NCI-H2107 treated with DMSO at 0.1 percent for 48 hours (cell line): Measurements from ENCODE around the gene OR1S2.
"Not testable (repeated sequence)": the region's sequence is repeated elsewhere in the genome, so short reads cannot be mapped to it uniquely, and the experiment has no call there.

Source experiments
- DNase-seq: peaks from one replicate; lab custom pipeline; 2025; ENCODE audit not compliant: unreplicated experiment; lab: John Stamatoyannopoulos, UW

Gene OR1S2, protein sequence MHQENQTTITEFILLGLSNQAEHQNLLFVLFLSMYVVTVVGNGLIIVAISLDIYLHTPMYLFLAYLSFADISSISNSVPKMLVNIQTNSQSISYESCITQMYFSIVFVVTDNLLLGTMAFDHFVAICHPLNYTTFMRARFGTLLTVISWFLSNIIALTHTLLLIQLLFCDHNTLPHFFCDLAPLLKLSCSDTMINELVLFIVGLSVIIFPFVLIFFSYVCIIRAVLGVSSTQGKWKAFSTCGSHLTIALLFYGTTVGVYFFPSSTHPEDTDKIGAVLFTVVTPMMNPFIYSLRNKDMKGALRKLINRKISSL

DNA sequence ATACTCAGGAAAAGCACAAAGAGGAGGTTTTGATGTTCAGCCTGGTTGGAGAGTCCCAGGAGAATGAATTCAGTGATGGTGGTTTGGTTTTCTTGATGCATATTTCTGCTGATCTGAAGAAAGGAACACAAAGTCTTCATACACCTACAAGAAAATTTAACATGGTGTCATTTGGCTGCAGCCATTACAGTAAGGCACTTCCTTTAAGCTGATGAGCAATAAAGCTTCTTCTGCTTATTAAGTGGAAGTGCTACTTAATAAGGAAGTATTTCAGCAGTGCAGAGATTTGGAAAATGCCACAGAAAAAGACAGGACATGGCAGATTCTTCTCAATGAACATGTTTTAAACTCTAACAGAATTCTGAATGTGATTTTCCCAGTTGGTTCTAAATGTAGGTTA lies at the start of gene OR1S2:
TSS of gene OR1S2 (minus strand) at position 101 of the 400 bp plus-strand sequence. CDS start at position 101, 0 bp downstream.
- DNase-seq = no peak

DNA sequence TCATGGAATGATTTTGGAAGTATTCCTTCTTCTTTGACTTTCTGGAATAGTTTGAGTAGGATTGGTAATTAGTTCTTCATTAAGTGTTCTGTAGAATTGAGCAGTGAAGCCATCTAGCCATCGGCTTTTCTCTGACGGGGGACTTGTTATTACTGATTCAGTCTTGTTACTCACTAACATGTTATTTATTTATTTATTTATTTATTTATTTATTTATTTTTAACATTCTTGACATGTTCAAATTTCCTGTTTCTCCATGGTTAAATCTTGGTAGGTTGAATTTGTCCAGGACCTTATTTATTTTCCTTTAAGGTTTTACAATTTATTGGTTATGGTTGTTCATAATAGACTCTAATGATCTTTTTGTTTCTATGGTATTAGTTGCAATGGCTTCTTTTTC lies 40.0 kb upstream of the OR1S2 start:
- DNase-seq = no peak

DNA sequence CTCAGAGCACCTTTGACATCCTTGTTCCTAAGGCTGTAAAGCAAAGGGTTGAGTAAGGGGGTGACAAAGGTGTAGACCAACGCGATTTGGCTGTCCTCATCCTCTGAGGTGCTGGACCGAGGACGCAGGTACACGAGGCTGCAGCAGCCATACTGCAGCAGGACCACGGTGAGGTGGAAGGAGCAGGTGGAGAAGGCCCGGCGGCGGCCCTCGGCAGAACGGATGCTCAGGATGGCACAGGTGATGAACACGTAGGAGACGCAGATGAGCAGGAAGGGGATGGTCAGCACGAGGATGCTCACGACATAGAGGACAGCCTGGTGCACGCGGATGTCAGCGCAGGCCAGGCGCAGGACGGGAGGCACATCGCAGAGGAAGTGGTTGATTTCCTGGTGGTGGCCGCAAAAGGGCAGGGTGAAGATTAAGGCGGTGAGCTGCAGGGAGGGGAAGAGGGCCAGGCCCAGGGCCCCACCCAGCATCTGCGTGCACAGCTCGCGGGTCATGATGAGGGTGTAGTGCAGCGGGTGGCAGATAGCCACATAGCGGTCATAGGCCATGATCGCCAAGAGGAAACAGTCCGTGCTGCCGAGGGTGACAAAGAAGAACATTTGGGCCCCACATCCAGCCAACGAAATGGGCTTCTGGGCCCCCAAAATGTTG lies 24.1 kb upstream of the OR1S2 start:
- DNase-seq = no peak

DNA sequence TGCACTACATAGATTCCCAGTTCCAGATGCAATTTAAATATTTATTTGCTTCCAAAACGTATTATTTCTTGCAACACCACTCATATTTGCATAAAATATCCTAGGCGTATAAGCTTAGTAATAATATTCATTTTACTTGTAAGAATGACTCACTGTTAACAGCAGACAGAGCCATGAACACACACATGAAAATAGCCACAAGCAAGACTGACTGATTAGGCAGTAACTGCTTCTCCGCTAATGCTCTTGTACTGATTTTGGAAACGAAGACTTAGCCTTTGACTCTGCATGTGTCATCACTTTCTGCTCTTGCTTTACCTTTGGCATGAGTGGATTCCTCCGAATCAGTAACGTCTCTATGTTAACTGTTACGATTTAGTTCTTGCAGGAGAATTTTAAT lies 18.8 kb upstream of the OR1S2 start:
- DNase-seq = no peak

DNA sequence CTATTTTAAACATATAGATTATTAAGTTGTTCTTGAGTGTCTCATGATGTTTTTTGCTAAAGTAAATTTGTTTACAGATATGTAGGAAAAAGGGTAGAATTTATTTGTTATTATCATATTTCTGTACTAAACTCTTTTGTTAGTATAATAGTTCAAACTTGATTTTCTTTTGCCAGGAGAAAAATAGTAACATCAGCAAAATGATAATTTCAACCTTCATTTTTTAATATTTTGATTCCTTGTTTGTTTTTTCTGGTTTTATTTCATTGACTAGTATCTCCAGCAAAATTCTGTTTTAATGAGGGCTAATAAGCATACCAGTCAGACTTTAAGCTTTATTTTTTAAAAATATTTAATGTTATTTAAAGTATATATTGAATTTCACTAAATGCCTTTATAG lies 12.5 kb upstream of the OR1S2 start:
- no peak for DNase-seq

DNA sequence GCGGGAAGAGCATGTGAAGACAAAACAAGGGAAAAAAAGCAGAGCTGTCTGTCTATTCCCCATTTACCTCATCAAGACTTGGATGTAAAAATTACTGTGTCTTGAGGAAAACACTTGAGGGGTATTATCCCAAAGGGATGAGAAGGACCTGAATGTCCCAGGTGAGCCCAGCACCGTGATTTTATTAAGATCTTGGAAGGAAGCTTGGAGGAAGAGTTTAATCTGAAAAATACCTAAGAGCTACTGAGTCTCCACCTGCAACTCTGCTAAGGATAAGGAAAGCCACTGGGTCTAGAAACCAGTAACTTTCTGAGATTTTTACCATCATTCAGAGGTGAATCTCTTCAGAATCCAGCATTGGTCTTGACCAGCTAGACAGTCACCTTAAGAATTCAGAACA lies 8.5 kb upstream of the OR1S2 start, which contains the start of gene OR1S1:
TSS of gene OR1S1 (plus strand) at position 301 of the 400 bp plus-strand sequence.
- DNase-seq = not testable (repeated sequence)

DNA sequence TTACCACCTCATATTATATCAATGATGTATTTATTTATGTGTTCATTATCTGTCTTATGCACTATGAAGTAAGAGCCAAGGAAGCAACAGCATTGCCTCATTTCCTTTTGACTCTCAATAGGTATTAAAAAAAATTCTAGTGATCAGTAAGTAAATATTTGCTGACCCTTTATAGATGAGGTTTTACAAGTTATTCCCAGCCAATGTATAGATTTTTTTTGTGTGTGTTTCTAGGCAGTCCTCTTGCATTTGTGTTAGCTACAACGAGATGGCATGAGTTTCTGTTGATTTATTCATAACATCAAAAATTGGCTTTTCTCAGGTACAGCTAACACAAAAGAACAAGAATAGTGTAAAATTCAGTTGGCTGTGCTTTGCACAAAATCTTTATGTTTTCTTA lies 4.7 kb downstream of the OR1S2 start:
- DNase-seq = no peak

DNA sequence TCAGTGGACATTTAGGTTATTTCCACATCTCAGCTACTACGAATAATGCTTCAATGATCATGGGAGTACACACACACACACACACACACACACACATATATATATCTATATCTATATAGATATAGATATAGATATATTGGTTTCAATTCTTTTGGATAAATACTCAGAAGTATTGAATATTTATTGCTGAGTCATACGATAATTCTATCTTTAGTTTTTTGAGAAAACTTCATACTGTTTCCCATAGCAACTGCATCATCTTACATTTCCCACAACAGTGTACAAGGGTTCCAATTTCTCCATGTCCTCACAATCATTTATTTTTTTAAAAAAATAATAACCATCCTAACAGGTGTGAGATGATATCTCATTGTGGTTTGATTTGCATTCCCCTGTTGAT lies 8.0 kb downstream of the OR1S2 start:
- no peak for DNase-seq

DNA sequence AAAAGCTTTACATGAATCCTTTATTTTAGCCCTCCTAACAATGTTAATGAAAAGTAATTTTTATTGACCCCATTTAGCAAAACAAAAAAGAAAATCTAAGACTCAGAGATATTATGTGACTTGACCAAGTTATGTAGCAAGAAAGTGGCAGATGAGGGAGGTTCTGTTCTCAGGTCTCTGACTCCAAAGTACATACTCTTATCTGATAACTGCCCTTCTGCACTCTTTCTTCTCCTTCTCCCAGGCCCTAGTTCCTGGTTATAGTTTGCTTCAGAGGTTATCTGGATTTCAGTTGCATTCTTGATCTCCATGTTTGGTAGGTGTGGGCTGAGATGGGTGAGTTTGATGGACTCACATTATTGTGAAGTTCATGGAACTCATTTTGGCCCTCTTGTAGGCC lies 10.6 kb downstream of the OR1S2 start:
- DNase-seq = no peak

DNA sequence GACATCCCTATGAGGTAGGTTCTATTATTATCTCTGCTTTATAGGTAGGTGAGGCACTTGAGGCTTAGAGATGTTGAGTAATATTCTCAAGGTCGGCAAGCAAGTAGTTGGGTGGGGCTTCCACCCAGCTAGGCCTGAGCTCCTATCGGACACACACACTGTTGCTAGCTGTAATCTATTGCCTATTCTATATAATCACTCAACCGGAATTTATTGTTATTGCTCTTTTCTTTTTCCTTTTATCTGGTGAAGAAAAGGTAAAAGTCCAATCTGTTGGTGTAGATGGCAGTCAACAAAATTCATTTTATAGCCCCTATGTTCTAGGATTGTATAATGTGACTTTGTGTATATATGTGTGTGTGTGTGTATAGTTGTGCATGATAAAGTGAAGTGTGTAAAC lies 11.7 kb downstream of the OR1S2 start:
- no peak for DNase-seq

DNA sequence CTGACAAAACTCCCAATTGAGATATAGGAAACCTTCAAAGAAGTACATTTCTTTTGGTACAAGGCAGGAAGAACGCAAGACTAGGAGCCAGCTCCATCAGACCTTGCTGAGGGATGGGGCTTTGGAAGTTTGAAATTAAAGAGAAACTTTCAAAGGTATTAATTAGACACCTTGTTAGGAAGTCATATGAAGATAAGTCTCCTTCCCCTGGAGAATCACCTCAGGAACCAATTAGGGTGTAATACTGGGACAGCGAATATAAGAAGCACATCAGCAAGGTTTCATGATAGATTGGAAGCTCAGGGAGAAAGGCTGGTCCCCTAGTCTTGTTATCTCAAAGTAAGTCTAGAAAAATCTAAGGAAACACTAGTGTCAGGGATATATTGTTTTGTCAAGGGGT lies 15.2 kb downstream of the OR1S2 start, which contains the start of gene OR9Q2:
TSS of gene OR9Q2 (plus strand) at position 301 of the 400 bp plus-strand sequence. CDS start 1,421 bp downstream, outside the sequence.
- no peak for DNase-seq

DNA sequence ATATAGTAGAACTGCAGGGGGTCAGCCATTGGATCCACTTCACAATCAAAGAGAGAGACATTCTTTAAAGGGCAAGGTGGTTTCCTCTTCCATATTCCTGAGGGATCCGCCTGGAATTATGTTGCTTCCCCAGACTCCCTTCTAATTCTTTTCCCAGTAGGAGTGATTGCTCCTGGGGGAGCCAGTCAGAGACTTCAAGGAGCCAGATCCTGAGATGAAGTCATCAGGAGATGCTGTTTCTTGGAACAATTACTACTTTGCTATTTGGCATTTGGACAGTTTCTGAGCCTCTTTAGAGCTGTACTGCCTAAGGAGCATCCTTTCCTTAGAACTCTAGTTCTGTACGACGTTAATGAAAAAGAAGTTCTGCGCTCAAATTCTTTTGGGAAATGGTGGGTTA lies 17.0 kb downstream of the OR1S2 start:
- no peak for DNase-seq

DNA sequence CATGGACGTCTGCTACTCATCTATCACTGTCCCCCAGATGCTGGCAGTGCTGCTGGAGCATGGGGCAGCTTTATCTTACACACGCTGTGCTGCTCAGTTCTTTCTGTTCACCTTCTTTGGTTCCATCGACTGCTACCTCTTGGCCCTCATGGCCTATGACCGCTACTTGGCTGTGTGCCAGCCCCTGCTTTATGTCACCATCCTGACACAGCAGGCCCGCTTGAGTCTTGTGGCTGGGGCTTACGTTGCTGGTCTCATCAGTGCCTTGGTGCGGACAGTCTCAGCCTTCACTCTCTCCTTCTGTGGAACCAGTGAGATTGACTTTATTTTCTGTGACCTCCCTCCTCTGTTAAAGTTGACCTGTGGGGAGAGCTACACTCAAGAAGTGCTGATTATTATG lies 24.3 kb downstream of the OR1S2 start:
- no peak for DNase-seq

DNA sequence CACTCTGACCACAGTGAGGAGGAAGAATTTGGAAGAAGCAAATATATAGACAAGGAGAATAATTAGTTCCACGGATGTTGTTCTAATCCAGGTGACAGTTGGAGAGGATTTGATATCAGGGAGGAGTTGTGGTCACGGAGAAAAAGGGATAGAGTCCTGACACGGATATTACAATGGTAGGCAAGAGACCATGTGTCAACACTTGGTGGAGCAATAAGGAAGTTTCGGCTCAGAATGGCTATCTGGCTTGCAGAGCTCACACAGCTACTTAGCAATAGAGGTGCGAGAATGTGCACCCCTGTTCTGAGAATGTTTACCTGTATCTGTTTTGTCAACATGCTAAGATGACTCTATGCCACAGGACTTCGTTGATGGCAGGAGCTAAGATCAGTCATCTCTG lies 25.5 kb downstream of the OR1S2 start:
- DNase-seq = no peak

DNA sequence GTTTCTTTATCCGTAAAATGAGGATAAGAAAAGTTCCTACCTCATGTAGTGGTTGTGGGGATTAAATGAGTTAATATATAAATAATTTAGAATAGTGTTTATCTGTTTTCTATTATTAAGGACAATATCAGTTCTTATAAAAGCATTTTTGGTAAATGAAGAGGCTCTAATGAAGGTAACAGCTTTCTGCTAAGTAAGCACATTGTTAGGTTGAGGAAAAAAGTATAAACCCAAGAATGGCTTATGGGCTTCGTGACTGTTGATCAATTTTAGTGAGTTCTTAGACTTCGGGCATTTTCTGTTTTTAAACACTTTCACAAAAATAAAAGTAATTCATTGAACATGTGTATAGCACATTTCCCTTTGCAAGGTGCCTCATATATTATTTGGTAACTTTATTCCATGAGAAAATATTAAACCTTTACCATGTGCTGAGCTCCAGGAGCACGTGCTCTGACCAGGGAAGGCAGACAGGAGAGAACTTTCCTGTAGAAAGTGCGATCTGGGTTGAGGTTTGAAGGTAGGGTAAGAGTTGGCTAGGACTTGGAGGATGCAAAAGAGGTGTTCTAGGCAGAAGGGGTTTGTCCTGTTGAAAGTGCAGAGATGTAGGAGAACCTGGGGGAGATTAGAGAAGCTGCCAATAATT lies 26.4 kb downstream of the OR1S2 start:
- no peak for DNase-seq

DNA sequence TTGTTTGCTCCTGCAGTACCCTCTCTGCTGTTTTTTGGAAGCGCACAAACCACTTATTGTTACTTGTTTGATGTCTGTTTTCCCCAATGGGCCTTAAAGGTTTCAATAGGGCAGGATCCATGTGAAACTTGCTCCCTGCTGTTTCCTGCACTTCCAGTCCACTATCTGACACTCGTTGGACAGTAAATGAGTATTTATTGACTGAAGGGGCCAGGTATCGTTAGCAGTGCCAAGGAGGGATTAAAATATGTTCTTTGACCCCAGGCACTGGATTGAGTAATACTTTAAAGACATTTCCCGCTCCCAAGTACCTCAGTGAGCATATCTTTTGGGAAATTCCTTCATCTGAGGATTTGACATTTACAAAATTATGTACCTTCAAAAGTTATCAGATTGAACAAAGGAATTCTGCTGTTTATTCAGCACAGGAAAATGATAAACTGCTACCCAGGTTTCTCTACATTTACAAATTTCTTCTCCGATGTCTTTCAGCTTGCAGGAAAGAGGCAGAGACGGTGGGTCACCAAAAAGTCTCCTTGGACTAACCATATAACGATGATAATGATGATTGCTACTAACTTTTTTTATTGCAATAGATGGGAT lies 38.3 kb downstream of the OR1S2 start:
- no peak for DNase-seq

DNA sequence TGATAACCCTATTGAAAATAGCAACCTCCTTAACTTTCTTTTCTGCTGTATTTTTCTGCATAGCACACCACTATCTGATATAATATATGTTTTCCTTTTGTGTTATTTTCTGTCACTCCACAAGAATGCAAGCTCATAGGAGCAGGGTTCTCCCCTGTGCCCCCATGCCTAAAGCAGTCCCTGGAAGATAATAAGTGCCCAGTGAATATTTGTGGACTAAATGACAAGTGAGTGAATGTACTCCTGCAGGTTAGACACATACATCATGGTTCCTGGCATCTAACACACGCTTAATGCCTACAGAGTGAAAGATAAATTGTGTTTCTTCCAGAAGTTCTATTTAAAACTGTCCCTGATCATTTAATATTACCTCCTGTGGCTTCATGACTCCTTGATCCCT lies 39.0 kb downstream of the OR1S2 start:
- no peak for DNase-seq

DNA sequence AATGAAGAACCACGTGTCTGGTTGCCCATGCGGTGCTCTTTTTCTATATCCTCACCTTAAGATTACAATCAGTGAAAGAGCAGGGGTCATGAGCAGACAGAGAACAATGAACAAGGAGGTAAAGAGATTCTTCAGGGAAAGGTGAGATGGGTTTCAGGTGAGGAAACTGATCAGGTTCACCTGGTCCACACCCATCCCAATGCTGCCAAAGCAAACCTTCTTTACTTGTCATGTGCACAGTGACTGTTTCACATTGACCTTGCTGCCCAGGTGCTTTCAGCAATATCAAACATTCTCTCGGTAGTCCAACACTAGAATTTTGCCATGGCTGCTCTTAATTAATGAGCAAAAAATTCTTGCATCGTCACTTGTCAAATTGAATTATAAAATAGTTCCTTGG lies 39.6 kb downstream of the OR1S2 start:
- no peak for DNase-seq
